Fibroblast of mammary gland (primary cell): ENCODE data around the gene VEGFA.
A peak's percentile ranks its signal among the peaks of the same experiment; 100 is the strongest.

Experiments
- DNase-seq: peaks from one replicate; pipeline ENCODE4 v3.0.0-alpha.2; 2010; ENCODE audit warnings: low read depth
- H3K4me3 ChIP-seq: 2 replicates; pipeline ENCODE4 v1.5.1; 2011; ENCODE audit warnings: low read depth, mild to moderate bottlenecking, low read length, moderate library complexity; ENCODE audit not compliant: control insufficient read depth
- TF ChIP-seq, protein P1 (sequence below): conservative IDR thresholded peaks from 2 replicates; pipeline ENCODE4 v1.5.1; 2011; ENCODE audit warnings: low read depth, low read length, inconsistent platforms; ENCODE audit not compliant: control insufficient read depth, insufficient read depth

The VEGFA gene

DNA sequence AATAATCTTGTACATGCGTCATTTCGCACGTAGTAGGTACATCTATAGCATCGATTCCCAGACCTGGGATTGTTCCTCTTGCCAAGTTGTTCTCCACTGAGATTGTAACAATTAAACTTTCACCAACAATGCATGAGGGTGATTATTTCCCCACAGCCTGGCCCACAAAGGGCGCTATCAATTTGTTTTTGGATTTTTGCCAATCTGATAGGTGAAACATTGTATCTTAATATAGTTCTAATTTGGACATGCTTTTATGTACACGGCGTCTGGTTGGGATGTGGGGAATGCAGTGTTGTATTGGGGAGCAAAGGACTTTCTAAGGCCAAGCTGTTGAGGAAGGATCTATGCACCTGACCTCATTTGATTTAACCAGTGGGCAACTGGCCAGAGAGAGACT is 59.5 kb downstream of the VEGFA start:
- H3K4me3 ChIP-seq: no peak overlapping the region
- TF ChIP-seq, protein P1, sequence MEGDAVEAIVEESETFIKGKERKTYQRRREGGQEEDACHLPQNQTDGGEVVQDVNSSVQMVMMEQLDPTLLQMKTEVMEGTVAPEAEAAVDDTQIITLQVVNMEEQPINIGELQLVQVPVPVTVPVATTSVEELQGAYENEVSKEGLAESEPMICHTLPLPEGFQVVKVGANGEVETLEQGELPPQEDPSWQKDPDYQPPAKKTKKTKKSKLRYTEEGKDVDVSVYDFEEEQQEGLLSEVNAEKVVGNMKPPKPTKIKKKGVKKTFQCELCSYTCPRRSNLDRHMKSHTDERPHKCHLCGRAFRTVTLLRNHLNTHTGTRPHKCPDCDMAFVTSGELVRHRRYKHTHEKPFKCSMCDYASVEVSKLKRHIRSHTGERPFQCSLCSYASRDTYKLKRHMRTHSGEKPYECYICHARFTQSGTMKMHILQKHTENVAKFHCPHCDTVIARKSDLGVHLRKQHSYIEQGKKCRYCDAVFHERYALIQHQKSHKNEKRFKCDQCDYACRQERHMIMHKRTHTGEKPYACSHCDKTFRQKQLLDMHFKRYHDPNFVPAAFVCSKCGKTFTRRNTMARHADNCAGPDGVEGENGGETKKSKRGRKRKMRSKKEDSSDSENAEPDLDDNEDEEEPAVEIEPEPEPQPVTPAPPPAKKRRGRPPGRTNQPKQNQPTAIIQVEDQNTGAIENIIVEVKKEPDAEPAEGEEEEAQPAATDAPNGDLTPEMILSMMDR: no peak
- no peak for DNase-seq

DNA sequence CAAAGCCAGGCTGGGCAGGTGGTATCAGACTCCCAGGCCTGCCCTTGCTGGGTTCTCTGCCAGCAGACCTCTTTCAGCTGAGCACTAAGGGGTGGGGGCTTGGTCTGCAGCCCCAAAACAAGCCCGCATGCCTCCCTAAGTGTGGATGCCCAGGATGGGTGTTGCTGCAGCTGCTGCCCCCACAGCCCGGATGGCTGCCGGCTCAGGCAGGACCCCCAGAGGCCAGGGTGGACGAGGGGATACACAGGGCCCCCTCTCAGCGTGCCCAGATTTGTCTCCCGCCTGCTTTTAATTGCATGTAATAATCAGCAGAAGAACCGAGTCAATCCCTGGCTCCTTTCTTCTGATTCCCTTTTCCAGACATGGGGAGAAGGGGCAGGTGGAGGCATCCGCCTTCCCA is 60.8 kb downstream of the VEGFA start:
- TF ChIP-seq, protein P1: no peak
- DNase-seq: no peak
- no peak overlapping the region for H3K4me3 ChIP-seq

DNA sequence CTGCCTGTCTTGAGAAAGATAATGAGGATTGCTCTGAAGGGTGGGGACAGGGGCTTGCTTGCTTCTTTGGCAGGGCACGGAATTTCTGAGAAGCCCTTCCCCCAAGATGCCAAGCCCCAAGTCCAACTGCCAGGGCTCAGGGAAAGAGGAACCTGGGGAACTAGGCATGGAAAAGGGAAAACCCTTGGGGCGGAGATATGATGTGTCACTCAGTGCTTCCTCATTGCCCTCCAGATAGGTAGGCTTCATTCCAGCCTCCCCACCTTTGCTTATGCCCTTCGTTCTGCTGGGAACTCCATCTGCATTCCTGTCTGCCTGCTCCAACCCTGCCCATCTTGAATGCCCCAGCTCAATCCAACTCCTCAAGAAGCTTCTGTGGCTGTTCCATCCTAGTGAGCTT is 61.2 kb downstream of the VEGFA start:
- TF ChIP-seq, protein P1: no peak
- H3K4me3 ChIP-seq: no peak overlapping the region
- DNase-seq: no peak

DNA sequence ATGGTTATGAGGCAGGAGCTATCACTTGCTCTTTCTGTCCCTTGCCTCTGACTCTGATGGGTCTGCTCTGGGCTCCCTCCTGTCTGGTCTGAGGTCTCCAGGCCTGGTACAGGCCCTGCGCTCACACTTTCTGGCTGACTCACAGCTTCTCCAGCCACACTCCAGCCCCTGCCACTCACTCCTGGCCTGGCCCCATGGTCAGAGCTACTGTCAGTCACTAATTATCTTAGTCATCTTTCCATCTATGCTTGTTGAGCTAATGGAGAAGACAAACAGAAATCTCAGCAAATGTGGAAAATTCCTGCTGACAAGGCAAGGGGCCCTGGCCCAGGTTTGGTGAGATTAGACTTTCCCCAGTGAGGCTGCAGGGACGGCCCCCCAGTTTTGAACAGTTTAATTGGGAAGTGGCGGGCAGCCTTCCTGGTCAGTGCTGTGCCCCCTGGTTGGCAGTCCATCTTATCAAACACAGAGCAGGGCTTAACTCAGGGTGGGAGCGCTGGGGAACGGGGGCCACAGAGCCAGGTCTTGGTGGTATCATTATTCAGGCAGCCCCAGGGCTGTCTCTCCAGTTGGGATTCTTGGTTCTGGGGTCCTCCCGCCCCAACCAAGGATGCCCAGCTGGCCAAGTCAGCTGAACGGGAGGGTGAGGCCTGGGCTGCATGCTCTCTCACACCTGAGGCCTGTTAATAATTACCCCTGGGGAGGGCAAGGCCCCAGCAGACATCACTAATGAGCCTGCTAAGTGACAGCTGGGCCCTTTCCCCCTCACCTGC is 63.4 kb downstream of the VEGFA start:
- DNase-seq: no peak
- TF ChIP-seq, protein P1: no peak
- H3K4me3 ChIP-seq: no peak overlapping the region

DNA sequence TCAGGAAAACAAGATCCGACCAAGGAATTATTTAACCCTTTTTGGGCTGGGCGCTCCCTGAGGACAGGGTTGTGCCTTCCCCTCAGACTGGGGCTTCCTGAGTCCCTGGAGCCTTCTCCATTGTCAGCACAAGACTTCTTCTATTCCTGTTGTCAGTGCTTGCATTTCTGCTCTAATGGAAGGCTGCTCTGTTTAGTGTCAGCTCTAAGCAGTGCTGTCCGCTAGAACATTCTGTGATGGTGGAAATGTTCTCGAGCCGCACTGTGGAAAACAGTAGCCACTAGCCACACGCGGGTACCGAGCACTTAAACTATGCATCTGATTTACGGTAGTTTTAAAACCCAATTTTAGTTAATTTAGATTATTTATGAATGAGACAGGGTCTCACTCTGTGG is 64.0 kb downstream of the VEGFA start:
- DNase-seq: no peak
- TF ChIP-seq, protein P1: no peak
- no peak overlapping the region for H3K4me3 ChIP-seq

DNA sequence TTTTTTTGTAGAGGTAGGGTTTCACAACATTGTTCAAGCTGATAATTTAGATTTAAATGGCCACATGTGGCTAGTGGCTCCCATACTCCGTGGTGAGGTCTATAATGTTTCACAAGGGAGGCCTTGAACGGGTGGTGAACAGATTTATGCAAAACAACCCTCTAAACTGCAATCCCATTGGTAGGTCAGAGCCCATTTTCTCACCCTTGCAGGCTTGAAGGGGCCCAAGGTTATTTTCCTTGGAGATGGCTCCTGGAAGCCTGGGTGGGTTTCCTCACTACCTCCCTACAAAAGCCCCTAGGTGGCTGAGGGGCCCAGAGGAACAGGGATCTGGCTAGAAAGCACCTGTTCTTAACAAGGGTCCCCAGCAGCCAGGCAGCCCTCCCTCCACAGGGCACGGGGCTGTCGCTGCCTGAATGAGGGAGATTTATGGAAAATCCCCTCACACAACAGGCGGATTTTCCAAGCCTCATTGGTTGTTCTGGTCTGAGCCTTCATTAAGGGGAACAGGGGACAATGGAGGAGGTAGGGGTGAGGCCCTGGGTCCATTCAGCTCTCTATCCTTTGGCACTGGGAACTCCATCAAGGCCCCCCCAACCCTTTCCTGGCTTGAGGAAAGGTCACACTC is 64.6 kb downstream of the VEGFA start:
- DNase-seq: no peak
- H3K4me3 ChIP-seq: no peak overlapping the region
- TF ChIP-seq, protein P1: no peak

DNA sequence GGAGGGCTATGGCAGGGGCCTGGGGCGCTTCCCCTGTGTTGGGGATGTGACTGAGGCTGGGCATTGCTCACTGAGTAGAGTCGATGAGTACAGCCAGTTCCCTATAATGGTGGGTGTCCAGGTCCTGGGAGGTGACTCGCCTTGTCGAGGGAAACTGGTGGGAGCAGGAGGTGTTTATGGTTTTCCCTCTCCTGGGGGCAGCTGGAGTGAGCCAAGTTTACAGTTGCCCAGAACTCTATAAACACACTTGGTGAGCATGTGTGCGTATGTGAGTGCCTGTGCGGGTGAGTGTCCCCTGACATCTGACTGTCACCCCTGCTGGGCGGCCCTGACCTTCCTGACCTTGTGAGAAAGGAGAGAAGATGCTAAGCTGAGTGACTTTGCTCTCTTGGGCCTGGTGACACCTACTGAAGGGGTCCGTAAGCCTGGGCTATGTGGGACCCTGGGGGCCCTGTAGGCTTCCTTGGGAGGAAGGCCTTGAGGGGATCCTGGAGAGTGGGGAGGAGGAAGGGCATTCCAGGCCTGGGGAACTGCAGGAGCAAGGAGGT is 65.9 kb downstream of the VEGFA start:
- DNase-seq: peak; percentile 59
- no peak overlapping the region for H3K4me3 ChIP-seq

More for the DNA sequence above, 65.9 kb downstream of the VEGFA start:
- TF ChIP-seq, protein P1: no peak
